ENCODE data around the gene SGK1.

DNA sequence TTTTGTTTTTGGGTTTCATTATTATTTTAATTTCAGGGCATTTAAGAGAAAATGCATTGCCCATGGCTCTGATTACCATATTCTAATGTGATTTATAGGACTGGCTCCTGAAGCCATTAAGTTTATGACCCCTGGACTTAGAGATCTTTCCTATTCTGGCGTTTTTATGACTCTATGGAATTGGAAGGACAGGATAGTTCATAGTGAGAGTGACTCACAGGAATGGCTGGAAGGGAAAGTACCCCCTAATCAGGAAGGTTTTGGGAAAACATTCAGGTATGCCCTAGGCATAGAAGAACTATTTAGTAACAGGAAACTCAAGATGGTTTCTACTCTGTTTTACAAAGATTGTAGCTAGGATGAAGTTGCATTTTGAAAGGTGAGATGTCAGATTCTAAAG lies 156.9 kb downstream of the SGK1 start:
- TF ChIP-seq ZNF768 (tag by site-specific recombination; IDR thresholded peaks at IDR 0.05) (no peak), ZNF274 (IDR thresholded peaks at IDR 0.05; ENCODE audit: low read length) (no peak), ZNF274 (tag by site-specific recombination; IDR thresholded peaks at IDR 0.05; ENCODE audit: borderline replicate concordance) (no peak), ZNF155 (tag by site-specific recombination; IDR thresholded peaks at IDR 0.05) (no peak), ZNF654 (tag by site-specific recombination; IDR thresholded peaks at IDR 0.05; ENCODE audit: low read depth) (no peak), ZNF843 (tag by site-specific recombination; IDR thresholded peaks at IDR 0.05) (no peak), ZSCAN30 (tag by site-specific recombination; IDR thresholded peaks at IDR 0.05) (no peak), ZNF776 (tag by site-specific recombination; IDR thresholded peaks at IDR 0.05; ENCODE audit: borderline replicate concordance) (no peak), PRDM6 (tag by site-specific recombination; IDR thresholded peaks at IDR 0.05) (no peak), ZNF37A (tag by site-specific recombination; IDR thresholded peaks at IDR 0.05) (no peak), ZNF174 (tag by site-specific recombination; IDR thresholded peaks at IDR 0.05) (no peak)
- TF ChIP-seq, protein P1, sequence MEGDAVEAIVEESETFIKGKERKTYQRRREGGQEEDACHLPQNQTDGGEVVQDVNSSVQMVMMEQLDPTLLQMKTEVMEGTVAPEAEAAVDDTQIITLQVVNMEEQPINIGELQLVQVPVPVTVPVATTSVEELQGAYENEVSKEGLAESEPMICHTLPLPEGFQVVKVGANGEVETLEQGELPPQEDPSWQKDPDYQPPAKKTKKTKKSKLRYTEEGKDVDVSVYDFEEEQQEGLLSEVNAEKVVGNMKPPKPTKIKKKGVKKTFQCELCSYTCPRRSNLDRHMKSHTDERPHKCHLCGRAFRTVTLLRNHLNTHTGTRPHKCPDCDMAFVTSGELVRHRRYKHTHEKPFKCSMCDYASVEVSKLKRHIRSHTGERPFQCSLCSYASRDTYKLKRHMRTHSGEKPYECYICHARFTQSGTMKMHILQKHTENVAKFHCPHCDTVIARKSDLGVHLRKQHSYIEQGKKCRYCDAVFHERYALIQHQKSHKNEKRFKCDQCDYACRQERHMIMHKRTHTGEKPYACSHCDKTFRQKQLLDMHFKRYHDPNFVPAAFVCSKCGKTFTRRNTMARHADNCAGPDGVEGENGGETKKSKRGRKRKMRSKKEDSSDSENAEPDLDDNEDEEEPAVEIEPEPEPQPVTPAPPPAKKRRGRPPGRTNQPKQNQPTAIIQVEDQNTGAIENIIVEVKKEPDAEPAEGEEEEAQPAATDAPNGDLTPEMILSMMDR (tag by site-specific recombination; IDR thresholded peaks at IDR 0.05): no peak
- TF ChIP-seq, protein P2, sequence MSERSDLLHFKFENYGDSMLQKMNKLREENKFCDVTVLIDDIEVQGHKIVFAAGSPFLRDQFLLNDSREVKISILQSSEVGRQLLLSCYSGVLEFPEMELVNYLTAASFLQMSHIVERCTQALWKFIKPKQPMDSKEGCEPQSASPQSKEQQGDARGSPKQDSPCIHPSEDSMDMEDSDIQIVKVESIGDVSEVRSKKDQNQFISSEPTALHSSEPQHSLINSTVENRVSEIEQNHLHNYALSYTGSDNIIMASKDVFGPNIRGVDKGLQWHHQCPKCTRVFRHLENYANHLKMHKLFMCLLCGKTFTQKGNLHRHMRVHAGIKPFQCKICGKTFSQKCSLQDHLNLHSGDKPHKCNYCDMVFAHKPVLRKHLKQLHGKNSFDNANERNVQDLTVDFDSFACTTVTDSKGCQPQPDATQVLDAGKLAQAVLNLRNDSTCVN (tag by site-specific recombination; optimal IDR thresholded peaks at IDR 0.05): no peak

Data from HEK293 (cell line).